Articular chondrocyte of knee joint (primary cell): Measurements from ENCODE around the gene GRPEL1. TPM values are rescaled to one million over a fixed set of nuclear protein-coding genes. Genes with fewer than 3 reads are reported as not detected.

Experiments
- total RNA-seq: library from RNA; depleted of rRNA; stranded (reverse); fragments of >200 nt; gene quantifications from 2 replicates; pipeline ENCODE4 v1.2.3, GENCODE V29; 2012

The GRPEL1 gene
- 18.4 and 23.1 TPM in 2 replicates for total RNA-seq

DNA sequence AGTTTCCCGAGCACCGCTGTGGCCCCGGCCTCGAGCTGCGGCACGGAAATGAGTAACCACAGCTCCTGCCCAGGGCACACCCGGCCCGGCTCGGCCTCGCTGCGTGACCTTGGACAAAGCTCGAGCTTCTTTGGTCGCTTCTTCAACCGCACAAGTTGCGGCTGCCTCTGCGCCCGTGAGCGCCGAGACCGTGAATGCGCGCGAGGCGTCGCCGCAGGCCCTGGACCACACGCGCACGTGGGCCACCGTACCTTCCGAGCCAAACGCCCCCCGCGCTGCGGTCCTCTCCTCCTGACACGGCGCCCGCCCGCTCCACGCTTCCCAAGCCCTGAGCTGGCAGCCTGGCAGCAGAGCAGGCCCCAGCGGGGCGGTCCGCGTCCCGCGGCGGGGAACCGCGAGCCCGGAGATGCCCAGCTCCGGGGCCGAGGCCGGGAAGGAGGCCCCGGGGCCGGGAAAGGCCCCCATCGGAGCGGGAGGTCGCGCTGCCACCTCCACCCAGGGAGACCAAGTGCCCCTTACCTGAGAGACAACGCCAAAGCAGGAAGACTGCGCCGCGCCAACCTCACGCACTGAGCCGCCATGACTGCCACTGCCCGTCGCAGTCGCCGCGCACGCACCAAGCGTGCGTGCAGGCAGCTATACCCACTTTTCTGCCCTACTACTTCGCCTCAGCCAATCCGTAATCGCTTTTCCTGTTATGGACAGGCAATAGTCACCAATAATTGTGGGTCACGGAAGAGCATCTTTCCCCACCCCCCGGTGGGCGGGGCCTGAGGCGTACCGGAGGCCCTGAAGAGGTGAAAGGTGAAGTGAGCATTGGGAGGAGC, at the start of gene GRPEL1:
GRPEL1 (minus strand) TSS at position 613 of the 827 bp plus-strand sequence; CDS start at position 581, 32 bp downstream.

DNA sequence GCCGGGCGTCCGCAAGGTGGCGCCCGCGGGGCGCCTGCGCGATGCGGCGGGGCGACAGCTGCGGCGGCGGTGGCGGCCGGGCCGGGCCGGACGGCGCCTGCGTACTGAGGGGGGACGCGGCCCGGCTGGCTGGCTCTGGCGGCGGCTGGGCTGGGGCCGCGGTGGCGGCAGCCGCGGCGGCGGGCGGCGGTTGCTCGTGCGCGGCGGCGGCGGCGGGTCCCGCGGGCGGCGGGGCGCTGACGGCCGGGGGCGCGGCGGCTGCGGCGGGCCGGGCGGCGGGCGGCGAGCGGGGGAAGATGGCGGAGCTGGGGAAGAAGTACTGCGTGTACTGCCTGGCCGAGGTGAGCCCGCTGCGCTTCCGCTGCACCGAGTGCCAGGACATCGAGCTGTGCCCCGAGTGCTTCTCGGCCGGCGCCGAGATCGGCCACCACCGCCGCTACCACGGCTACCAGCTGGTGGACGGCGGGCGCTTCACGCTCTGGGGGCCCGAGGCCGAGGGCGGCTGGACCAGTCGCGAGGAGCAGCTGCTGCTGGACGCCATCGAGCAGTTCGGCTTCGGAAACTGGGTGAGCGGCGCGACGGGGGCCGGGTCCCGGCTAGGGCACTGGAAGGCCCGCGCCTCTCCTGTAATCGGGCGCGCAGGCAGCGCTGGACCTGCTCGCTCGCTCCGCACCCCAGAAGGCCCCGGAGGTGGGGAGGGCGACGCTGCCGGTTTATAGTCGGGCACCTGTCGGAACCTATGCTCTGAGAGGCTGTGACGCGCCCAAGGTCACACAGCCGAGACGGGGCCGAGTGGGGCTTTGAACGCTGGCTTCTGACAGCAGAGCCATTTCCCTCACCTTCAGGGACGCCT, 24.4 kb downstream of the GRPEL1 start, which contains the start of gene TADA2B:
TADA2B (plus strand) TSS at position 89 of the 853 bp plus-strand sequence; CDS start at position 297, 208 bp downstream.

Other genes starting within 250 kb of the GRPEL1 start
- 33.7 and 37.2 TPM in 2 replicates for gene TBC1D14, start 158.2 kb downstream of the GRPEL1 start, total RNA-seq
- 11.5 and 13.4 TPM in 2 replicates for gene TADA2B, start 24.7 kb downstream of the GRPEL1 start, total RNA-seq
- gene SORCS2, start 124.5 kb upstream of the GRPEL1 start, total RNA-seq, result 4.2 and 11.1 TPM in 2 replicates